Left colon (tissue), 2 donors: Measurements from ENCODE around the gene IQCM. TPM values are rescaled to one million over a fixed set of nuclear protein-coding genes. Genes with fewer than 3 reads are reported as not detected.

ENCODE experiments used
- ATAC-seq: fragments of 200-7000 bp; cut with Tn5 transposase; one replicate; pipeline ENCODE4 v1.9.1; 2020; ENCODE audit warnings: mild to moderate bottlenecking, moderate library complexity
- DNase-seq, 2 donors: peaks; one replicate each; pipeline ENCODE4 v3.0.0-alpha.2; 2020
- intact Hi-C, 2 donors: fragments of 100-400 bp; cut with DNase I in 1 of 2; cut with micrococcal nuclease in 1 of 2; formaldehyde crosslinking; loops; one replicate each; pipeline versions ENCODE4 v1.11.2 to v1.14.0; 2022; cut with DNase I, micrococcal nuclease
- total RNA-seq, 2 donors: library from RNA; stranded (reverse); fragmentation: NEBNext Ultra II Directional; extraction: Animal tissue kit (Norgen Biotek cat#: 25700); gene quantifications; one replicate each; pipeline ENCODE4 v1.2.1, GENCODE V29; 2021
- donor health status: DM: no; HTN: no; CAD: no.
- donor health status: DM: yes; HTN: yes; CAD: no.

The IQCM gene
- total RNA-seq, 2 donors from 2014 or later = 7.2 to 7.6 TPM

GRCh38 chr4:149631629-149632028 is 184.0 kb downstream of the IQCM start:
- ATAC-seq = no peak
- intact Hi-C loops = no loop called here
- DNase-seq = no peak

GRCh38 chr4:149630064-149630463 is 185.6 kb downstream of the IQCM start:
- intact Hi-C loops = no loop called here
- no peak for ATAC-seq
- no peak for DNase-seq

GRCh38 chr4:149605601-149606378 is 209.9 kb downstream of the IQCM start:
- intact Hi-C loops = no loop called here
- ATAC-seq = no peak
- no peak for DNase-seq

- intact Hi-C loops = no loop called here
- no peak for ATAC-seq
Measured at GRCh38 chr4:149604827-149605226, 210.8 kb downstream of the IQCM start.

GRCh38 chr4:149595500-149595899 is 220.1 kb downstream of the IQCM start:
- intact Hi-C loops = no loop called here
- no peak for ATAC-seq
- DNase-seq = no peak

More at GRCh38 chr4:149604827-149605226, 210.8 kb downstream of the IQCM start:
- no peak for DNase-seq

- intact Hi-C loops = no loop called here
- ATAC-seq = no peak
- DNase-seq = no peak
Measured at GRCh38 chr4:149589826-149590225, 225.8 kb downstream of the IQCM start.

GRCh38 chr4:149584722-149585121 is 230.9 kb downstream of the IQCM start:
- ATAC-seq (no peak), DNase-seq (no peak)
- intact Hi-C loops = no loop called here

GRCh38 chr4:149574971-149575370 is 240.7 kb downstream of the IQCM start:
- intact Hi-C loops = no loop called here
- ATAC-seq = no peak
- DNase-seq = no peak

- DNase-seq (no peak), ATAC-seq (no peak)
- intact Hi-C loops = no loop called here
Measured at GRCh38 chr4:149572716-149573115, 242.9 kb downstream of the IQCM start.

- intact Hi-C loops = no loop called here
- DNase-seq = no peak
Measured at GRCh38 chr4:149555799-149556198, 259.8 kb downstream of the IQCM start.

GRCh38 chr4:149555146-149555545 is 260.5 kb downstream of the IQCM start:
- no peak for DNase-seq
- intact Hi-C loops = no loop called here
- ATAC-seq = no peak

More at GRCh38 chr4:149555799-149556198, 259.8 kb downstream of the IQCM start:
- ATAC-seq = no peak

GRCh38 chr4:149553959-149554520 is 261.6 kb downstream of the IQCM start:
- ATAC-seq = no peak
- intact Hi-C loops = no loop called here
- DNase-seq = no peak

GRCh38 chr4:149552601-149553000 is 263.0 kb downstream of the IQCM start:
- no peak for ATAC-seq
- intact Hi-C loops = no loop called here
- no peak for DNase-seq

GRCh38 chr4:149549911-149550310 is 265.7 kb downstream of the IQCM start:
- DNase-seq = no peak
- intact Hi-C loops = no loop called here
- no peak for ATAC-seq

GRCh38 chr4:149534779-149535178 is 280.9 kb downstream of the IQCM start:
- ATAC-seq = no peak
- intact Hi-C loops = no loop called here

GRCh38 chr4:149531861-149532260 is 283.8 kb downstream of the IQCM start:
- ATAC-seq (peak; percentile 74), DNase-seq (no peak)
- intact Hi-C loops = no loop called here

More at GRCh38 chr4:149534779-149535178, 280.9 kb downstream of the IQCM start:
- no peak for DNase-seq

GRCh38 chr4:149523039-149523438 is 292.6 kb downstream of the IQCM start:
- intact Hi-C loops = no loop called here
- DNase-seq = no peak

GRCh38 chr4:149521611-149522425 is 293.8 kb downstream of the IQCM start:
- ATAC-seq (peak; percentile 99), DNase-seq (peak in 1 of 2 donors; percentile 11)
- intact Hi-C loops = no loop called here

More at GRCh38 chr4:149523039-149523438, 292.6 kb downstream of the IQCM start:
- no peak for ATAC-seq

- intact Hi-C loops = no loop called here
- DNase-seq (no peak), ATAC-seq (no peak)
Measured at GRCh38 chr4:149518471-149518870, 297.2 kb downstream of the IQCM start.

- intact Hi-C loops = no loop called here
- no peak for DNase-seq
- no peak for ATAC-seq
Measured at GRCh38 chr4:149513081-149513480, 302.6 kb downstream of the IQCM start.
